Panc1 (cell line): ENCODE measurements around the gene KCNE4.

Source experiments
- POLR2AphosphoS5 ChIP-seq: IDR thresholded peaks from 2 replicates; pipeline ENCODE4 v1.6.1; 2012; ENCODE audit warnings: mild to moderate bottlenecking, low read depth, low read length, moderate library complexity
- SIN3A ChIP-seq: IDR thresholded peaks from 2 replicates; pipeline ENCODE4 v1.6.1; 2012; ENCODE audit warnings: low read depth, mild to moderate bottlenecking, low read length, moderate library complexity, borderline replicate concordance; ENCODE audit not compliant: insufficient read depth
- TF ChIP-seq, protein P1 (sequence below): fragments of 450-650 bp; IDR thresholded peaks from 2 replicates; pipeline ENCODE4 v1.5.1; 2017; ENCODE audit warnings: mild to moderate bottlenecking

DNA sequence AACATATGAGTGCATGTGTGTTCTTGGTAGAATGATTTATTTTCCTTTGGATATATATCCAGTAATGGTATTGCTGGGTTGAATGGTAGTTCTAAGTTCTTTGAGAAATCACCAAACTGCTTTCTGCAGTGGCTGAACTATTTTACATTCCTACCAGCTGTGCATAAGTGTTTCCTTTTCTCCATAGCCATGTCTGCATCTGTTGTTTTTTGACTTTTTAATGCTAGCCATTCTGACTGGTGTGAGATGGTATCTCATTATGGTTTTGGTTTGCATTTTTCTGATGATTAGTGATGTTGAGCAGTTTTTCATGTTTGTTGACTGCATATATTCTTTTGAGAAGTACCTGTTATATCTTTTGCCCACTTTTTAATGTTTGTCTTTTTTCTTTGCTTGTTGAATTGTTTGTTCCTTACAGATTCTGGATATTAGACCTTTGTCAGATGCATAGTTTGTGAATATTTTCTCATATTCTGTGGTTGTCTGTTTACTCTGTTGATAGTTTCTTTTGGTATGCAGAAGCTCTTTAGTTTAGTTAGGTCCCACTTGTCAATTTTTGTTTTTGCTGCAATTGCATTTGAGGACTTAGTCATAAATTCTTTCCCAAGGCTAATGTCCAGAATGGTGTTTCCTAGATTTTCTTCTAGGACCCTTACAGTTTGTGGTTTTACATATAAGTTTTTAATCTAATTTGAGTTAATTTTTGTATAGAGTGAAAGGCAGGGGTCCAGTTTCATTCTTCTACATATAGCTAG is 17.6 kb upstream of the KCNE4 start:
- TF ChIP-seq POLR2AphosphoS5 (no peak), SIN3A (no peak)
- TF ChIP-seq, protein P1, sequence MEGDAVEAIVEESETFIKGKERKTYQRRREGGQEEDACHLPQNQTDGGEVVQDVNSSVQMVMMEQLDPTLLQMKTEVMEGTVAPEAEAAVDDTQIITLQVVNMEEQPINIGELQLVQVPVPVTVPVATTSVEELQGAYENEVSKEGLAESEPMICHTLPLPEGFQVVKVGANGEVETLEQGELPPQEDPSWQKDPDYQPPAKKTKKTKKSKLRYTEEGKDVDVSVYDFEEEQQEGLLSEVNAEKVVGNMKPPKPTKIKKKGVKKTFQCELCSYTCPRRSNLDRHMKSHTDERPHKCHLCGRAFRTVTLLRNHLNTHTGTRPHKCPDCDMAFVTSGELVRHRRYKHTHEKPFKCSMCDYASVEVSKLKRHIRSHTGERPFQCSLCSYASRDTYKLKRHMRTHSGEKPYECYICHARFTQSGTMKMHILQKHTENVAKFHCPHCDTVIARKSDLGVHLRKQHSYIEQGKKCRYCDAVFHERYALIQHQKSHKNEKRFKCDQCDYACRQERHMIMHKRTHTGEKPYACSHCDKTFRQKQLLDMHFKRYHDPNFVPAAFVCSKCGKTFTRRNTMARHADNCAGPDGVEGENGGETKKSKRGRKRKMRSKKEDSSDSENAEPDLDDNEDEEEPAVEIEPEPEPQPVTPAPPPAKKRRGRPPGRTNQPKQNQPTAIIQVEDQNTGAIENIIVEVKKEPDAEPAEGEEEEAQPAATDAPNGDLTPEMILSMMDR, result no peak
